IPS-18a (cell line): Measurements from ENCODE around the gene NBPF9.
"Not testable (repeated sequence)": the region's sequence is repeated elsewhere in the genome, so short reads cannot be mapped to it uniquely, and the experiment has no call there.

ENCODE experiments used
- H3K27ac ChIP-seq: one replicate; pipeline ENCODE4 v1.5.1; 2013; ENCODE audit warnings: low read length
- H3K27me3 ChIP-seq: one replicate; pipeline ENCODE4 v1.6.1; 2013; ENCODE audit warnings: mild to moderate bottlenecking, low read length; ENCODE audit not compliant: control insufficient read depth, insufficient read depth
- H3K36me3 ChIP-seq: one replicate; pipeline ENCODE4 v1.6.1; 2013; ENCODE audit warnings: low read depth, low read length; ENCODE audit not compliant: control insufficient read depth
- H3K4me1 ChIP-seq: one replicate; pipeline ENCODE4 v1.6.1; 2013; ENCODE audit warnings: low read depth, low read length; ENCODE audit not compliant: control insufficient read depth
- H3K4me3 ChIP-seq: one replicate; pipeline ENCODE4 v1.5.1; 2013; ENCODE audit warnings: low read length
- H3K9ac ChIP-seq: one replicate; pipeline ENCODE4 v1.6.1; 2013; ENCODE audit warnings: mild to moderate bottlenecking, low read length, moderate library complexity
- H3K9me3 ChIP-seq: one replicate; pipeline ENCODE4 v1.6.1; 2013; ENCODE audit warnings: low read depth, low read length; ENCODE audit not compliant: control insufficient read depth

The NBPF9 gene, protein sequence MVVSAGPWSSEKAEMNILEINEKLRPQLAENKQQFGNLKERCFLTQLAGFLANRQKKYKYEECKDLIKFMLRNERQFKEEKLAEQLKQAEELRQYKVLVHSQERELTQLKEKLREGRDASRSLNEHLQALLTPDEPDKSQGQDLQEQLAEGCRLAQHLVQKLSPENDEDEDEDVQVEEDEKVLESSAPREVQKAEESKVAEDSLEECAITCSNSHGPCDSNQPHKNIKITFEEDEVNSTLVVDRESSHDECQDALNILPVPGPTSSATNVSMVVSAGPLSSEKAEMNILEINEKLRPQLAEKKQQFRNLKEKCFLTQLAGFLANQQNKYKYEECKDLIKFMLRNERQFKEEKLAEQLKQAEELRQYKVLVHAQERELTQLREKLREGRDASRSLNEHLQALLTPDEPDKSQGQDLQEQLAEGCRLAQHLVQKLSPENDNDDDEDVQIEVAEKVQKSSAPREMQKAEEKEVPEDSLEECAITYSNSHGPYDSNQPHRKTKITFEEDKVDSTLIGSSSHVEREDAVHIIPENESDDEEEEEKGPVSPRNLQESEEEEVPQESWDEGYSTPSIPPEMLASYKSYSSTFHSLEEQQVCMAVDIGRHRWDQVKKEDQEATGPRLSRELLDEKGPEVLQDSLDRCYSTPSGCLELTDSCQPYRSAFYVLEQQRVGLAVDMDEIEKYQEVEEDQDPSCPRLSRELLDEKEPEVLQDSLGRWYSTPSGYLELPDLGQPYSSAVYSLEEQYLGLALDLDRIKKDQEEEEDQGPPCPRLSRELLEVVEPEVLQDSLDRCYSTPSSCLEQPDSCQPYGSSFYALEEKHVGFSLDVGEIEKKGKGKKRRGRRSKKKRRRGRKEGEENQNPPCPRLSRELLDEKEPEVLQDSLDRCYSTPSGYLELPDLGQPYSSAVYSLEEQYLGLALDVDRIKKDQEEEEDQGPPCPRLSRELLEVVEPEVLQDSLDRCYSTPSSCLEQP (N-terminal part only)

DNA sequence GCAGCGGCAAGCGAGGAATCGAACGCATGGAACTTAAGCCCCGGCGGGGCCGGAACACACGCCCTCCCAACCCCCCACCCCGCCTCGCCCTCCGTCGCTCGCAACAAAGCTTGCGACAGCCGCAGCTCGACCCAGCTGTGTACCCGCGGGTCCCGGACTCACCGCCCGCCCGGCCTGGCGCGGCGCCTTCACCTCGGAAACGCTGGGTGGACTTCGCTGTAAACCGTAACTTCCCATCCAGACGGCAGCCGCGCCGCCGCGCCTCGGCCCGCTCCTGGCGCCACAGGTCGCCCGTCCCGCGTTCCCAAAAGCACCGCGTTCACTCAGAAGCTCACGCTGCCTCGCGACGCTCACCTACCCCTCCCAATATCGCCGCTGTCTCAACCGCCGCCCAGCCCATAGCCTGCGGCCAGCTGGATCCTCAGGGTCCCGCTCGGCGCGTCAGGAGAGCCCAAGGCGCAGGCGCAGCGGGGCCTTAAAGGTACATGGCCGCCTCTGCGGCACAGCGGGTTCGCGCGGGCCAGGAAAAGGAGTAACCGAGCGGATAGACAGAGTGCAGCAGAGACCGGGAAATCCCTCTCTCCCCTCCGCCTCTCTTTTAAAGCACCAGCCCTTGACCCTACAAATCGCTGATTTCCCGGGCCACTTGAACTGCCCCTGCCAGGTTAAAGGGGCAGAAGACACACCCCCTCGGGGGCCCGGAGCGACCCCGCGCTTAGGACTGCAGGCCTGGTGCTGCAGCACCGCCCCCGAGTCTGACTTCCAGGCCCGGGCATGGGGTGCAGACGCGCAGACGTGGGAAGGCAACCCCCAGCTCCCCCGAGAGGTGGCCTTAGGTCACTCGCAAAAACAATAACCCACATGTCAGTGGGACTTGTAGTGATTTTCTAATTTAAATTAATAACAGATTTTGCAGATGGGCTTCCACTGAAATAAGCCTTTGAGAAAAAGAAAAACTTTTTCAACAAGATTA lies at the start of gene NBPF9:
TSS of gene NBPF9 (minus strand) at position 443 of the 973 bp plus-strand sequence. CDS start 21,412 bp downstream, outside the sequence.
- H3K4me1 ChIP-seq, H3K4me3 ChIP-seq, H3K36me3 ChIP-seq, H3K9ac ChIP-seq, H3K27me3 ChIP-seq, H3K27ac ChIP-seq, H3K9me3 ChIP-seq: not testable (repeated sequence)

DNA sequence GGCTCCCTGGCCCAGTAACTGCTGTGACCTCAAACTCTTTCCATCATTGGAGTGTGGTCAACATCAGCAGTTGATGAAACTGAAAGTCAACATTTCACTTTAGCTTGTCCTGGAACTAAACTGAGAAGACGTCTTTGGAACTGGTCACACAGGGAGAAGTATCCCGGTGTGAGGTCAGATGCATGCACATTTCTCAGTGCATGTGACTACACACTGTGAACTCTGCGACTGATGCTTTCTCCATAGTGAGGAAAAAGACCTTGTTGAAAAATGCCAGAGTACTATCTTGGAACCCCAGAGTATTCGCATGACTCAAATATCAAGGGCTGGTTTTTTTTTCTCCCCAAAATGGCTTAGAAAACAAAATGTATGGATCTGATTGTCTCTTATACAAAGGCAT lies 46.6 kb upstream of the NBPF9 start:
- not testable (repeated sequence) for H3K36me3 ChIP-seq, H3K4me3 ChIP-seq, H3K27me3 ChIP-seq, H3K9me3 ChIP-seq, H3K9ac ChIP-seq, H3K27ac ChIP-seq, H3K4me1 ChIP-seq

DNA sequence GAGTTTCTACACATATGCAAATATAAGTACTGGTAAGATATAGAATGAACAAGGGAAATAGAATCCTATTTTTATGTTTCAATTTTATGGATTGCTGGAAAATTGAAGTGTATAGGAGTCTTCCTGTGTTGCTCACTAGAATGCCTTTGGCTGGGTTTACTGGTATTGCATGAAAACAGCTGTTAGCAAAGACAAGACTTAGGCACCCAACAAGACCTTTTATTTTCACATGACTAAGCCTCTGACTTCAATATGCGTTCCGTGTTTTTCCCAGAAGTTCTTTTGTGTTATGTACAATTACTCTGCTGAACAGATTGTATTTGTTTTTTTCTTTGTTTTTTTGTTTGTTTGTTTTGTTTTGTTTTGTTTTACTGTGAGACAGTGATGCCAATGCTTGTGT lies 34.2 kb upstream of the NBPF9 start:
- not testable (repeated sequence) for H3K9ac ChIP-seq, H3K9me3 ChIP-seq, H3K27me3 ChIP-seq, H3K27ac ChIP-seq, H3K4me1 ChIP-seq, H3K4me3 ChIP-seq, H3K36me3 ChIP-seq

DNA sequence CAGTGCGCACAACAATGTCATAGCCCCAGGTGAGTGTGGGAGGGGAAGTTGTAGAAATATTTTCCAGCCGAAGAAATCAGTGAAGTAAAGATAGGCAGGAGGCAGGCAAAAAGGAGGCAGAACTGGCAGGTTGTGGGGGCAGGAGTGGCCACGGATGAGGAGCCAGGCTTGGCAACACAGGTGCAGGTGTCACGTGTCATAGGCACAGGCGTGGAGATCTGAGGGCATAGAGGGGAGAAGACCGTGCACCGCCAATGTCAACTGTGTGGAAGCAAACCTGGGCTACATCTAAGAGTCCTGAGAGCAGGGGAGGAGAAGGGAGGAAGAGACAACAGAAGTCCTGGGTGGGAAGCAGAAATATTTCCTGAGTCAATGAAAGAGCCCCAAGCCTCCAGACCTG lies 27.6 kb upstream of the NBPF9 start:
- H3K4me1 ChIP-seq, H3K9ac ChIP-seq, H3K27ac ChIP-seq, H3K36me3 ChIP-seq, H3K27me3 ChIP-seq, H3K9me3 ChIP-seq, H3K4me3 ChIP-seq: not testable (repeated sequence)

DNA sequence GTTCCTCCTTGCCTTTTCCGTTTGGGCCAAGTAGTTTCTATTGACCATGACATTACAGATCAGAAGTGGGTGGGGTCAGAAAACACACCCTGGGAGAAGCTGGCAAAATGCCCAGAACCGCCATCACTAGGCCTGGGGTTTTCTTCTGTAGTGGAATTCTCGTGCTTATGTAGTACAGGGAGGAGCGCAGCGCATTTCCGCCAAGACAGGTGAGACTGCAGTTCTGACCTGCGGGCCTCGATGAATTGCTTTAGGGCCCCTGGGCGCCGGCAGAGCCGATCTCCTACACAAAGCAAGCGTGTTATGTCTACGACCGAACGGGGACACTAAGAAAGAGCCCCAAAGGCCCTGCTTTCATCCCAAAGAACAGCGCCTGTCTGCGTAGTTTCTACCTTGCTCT lies 25.9 kb upstream of the NBPF9 start:
- not testable (repeated sequence) for H3K9me3 ChIP-seq, H3K36me3 ChIP-seq, H3K4me3 ChIP-seq

DNA sequence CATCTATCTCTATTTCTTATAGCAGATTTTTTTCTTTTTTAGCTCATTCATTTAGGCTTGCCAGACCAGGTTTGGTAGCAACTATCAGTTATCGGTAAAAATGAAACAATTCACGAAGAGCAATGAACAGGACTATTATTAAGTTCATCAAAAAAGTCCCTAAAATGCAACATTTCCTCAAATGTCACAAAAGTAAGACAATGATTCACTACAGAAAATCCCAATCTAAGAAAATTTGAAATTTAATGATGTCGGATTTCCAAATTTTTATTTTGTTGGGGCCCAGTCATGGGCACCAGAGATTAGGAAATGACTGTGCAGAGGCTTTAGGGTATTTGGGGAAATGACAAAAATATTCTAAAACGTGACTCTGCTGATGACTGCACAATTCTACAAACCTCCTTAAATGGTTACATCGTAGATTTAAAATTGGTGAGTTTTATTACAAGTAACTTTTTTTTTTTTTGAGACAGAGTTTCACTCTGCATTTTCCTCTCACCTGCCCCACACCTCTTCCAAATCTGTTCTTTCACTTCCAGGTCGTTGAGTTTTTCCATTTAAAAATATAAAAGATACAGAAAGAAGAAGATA lies 23.3 kb upstream of the NBPF9 start:
- H3K36me3 ChIP-seq, result not testable (repeated sequence)

More for the DNA sequence above, 25.9 kb upstream of the NBPF9 start:
- not testable (repeated sequence) for H3K27me3 ChIP-seq, H3K27ac ChIP-seq, H3K9ac ChIP-seq, H3K4me1 ChIP-seq

DNA sequence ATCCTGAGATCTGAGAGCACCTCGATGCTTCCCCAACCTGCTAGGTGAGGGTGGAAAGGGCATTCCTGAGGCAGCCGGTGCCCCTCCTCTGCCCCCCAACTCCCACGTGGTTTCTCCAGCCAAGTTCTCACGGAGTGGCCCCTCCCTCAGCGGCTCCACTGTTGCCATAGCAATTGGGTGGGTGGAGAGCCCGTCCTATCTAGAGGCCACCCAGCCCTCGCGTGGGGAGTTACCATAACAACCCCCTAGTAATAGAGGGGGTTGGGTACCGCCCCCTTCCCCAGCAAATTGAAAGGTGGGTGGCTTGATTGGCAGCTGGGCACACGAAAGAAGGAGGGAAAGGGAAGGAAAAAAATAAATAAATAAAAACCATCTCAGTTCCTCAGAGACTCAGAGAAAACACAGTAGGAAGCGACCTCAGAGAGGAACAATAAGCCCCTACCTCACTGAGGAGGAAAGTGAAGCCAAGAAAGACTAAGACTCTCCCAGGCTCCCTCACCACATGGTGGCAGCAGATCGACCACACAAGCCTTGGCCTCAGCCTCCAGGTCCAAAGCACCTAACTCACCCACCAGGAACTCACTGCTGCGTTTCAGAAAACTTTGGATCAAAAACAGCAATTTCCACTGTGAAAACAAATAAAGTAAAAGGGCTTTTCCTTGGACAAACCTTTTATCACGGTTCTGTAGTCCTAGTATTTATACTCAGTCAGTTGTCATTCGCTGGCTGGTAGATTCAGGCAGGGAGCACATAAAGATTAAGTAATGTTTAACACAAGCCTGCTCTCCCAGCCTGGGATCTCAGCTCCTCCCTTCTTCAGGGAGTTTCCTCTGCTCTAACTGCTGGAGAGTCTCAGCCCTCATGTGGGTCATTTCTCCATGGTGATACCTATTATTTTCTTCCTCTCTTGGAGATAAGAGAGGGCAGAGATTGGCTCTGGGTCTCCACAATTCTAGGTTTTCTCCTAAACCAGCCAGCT lies 20.9 kb upstream of the NBPF9 start:
- not testable (repeated sequence) for H3K9me3 ChIP-seq, H3K9ac ChIP-seq, H3K27ac ChIP-seq, H3K27me3 ChIP-seq, H3K4me1 ChIP-seq, H3K4me3 ChIP-seq, H3K36me3 ChIP-seq

More for the DNA sequence above, 23.3 kb upstream of the NBPF9 start:
- not testable (repeated sequence) for H3K27ac ChIP-seq, H3K4me3 ChIP-seq, H3K27me3 ChIP-seq, H3K9ac ChIP-seq, H3K4me1 ChIP-seq, H3K9me3 ChIP-seq

DNA sequence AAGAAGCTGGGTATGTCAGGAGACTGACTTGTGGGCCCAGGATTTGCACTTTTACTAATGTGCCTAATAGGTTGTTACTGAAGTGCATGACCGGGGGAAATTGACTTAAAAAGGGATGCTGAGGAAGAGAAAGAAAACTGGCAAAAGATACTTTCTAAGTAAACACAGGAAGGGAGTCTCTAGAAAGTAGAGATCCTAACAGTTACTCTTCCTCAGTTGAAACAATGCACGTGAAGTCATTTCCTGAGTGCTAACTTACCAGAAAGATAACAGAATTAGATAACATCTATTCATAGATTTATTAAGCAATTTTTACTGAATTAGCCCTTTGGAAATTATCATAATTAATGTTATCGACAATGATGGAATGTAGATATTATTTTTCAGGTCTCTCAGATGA lies 9.5 kb upstream of the NBPF9 start:
- H3K4me3 ChIP-seq, H3K36me3 ChIP-seq, H3K27me3 ChIP-seq, H3K4me1 ChIP-seq, H3K9me3 ChIP-seq, H3K9ac ChIP-seq, H3K27ac ChIP-seq: not testable (repeated sequence)

DNA sequence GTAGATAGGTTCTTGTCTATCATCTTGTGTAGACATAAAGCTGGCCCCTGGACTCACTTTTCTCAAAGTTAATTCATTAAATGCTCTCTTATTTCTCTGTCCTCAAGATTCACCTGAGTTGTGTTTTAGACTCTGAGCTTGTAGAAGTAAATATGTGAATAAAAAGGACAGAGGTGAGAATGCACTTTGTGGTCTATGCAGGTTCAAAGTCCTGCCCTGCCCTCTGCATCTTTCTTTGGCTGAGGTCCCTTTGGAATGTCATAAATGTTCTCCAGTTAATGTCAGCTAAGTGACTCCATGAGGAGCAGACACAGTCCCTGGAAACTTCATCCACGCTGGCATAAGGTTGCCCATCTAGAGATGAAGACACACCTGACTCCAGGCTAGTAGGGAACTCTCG lies 7.0 kb upstream of the NBPF9 start:
- not testable (repeated sequence) for H3K9ac ChIP-seq, H3K36me3 ChIP-seq, H3K9me3 ChIP-seq, H3K4me3 ChIP-seq, H3K27ac ChIP-seq, H3K27me3 ChIP-seq, H3K4me1 ChIP-seq

DNA sequence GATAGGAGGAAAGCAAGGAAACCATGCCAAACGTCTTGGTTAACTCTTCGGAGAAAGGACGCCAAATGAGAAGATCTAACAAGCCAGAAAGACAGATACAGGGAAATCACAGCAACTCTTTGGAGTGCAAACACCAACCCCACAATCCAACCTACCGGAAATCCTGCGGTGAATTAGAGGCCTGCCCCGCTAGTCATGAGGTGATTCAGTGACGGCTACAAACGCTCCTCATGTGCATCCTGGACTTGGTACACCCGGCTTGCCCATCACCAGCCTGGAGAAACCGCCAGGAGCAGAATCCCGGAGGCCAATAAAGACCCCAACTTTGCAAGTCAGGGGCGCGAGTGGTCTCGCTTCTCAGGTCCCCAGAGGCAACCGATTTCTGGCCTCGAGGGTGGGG lies 777 bp downstream of the NBPF9 start:
- not testable (repeated sequence) for H3K9me3 ChIP-seq, H3K4me1 ChIP-seq, H3K36me3 ChIP-seq, H3K27ac ChIP-seq, H3K4me3 ChIP-seq, H3K27me3 ChIP-seq, H3K9ac ChIP-seq
